ENCODE results near the gene DYSF.

DYSF gene

GRCh38 chr2:71571945-71572344 is 118.6 kb downstream of the DYSF start:
- no peak for DNase-seq (ENCODE audit: low read depth)

GRCh38 chr2:71575966-71576365 is 122.6 kb downstream of the DYSF start:
- no peak for DNase-seq (ENCODE audit: low read depth)

GRCh38 chr2:71576541-71576940 is 123.2 kb downstream of the DYSF start:
- no peak for DNase-seq (ENCODE audit: low read depth)

GRCh38 chr2:71577209-71577608 is 123.8 kb downstream of the DYSF start:
- DNase-seq (ENCODE audit: low read depth) = no peak

GRCh38 chr2:71578767-71579342 is 125.5 kb downstream of the DYSF start:
- no peak for DNase-seq (ENCODE audit: low read depth)

- no peak for DNase-seq (ENCODE audit: low read depth)
Measured at GRCh38 chr2:71581026-71581425, 127.7 kb downstream of the DYSF start.

GRCh38 chr2:71583876-71584275 is 130.5 kb downstream of the DYSF start:
- no peak for DNase-seq (ENCODE audit: low read depth)

GRCh38 chr2:71586471-71586870 is 133.1 kb downstream of the DYSF start:
- DNase-seq (ENCODE audit: low read depth) = no peak

- no peak for DNase-seq (ENCODE audit: low read depth)
Measured at GRCh38 chr2:71587509-71588073, 134.2 kb downstream of the DYSF start.

GRCh38 chr2:71588497-71589170 is 135.3 kb downstream of the DYSF start:
- DNase-seq (ENCODE audit: low read depth) = no peak

- no peak for DNase-seq (ENCODE audit: low read depth)
Measured at GRCh38 chr2:71589763-71590162, 136.4 kb downstream of the DYSF start.

GRCh38 chr2:71591044-71591443 is 137.7 kb downstream of the DYSF start:
- no peak for DNase-seq (ENCODE audit: low read depth)

GRCh38 chr2:71592181-71592711 is 138.9 kb downstream of the DYSF start:
- no peak for DNase-seq (ENCODE audit: low read depth)

GRCh38 chr2:71595569-71595968 is 142.2 kb downstream of the DYSF start:
- DNase-seq (ENCODE audit: low read depth) = no peak

GRCh38 chr2:71596011-71596410 is 142.7 kb downstream of the DYSF start:
- no peak for DNase-seq (ENCODE audit: low read depth)

GRCh38 chr2:71597756-71598155 is 144.4 kb downstream of the DYSF start:
- no peak for DNase-seq (ENCODE audit: low read depth)

GRCh38 chr2:71598526-71598925 is 145.2 kb downstream of the DYSF start:
- DNase-seq (ENCODE audit: low read depth) = no peak

- no peak for DNase-seq (ENCODE audit: low read depth)
Measured at GRCh38 chr2:71599038-71599437, 145.7 kb downstream of the DYSF start.

- no peak for DNase-seq (ENCODE audit: low read depth)
Measured at GRCh38 chr2:71599646-71600236, 146.4 kb downstream of the DYSF start.

GRCh38 chr2:71600555-71600954 is 147.2 kb downstream of the DYSF start:
- DNase-seq (ENCODE audit: low read depth) = no peak

GRCh38 chr2:71601136-71602114 is 148.1 kb downstream of the DYSF start:
- no peak for DNase-seq (ENCODE audit: low read depth)

- DNase-seq (ENCODE audit: low read depth) = no peak
Measured at GRCh38 chr2:71602115-71602495, 148.7 kb downstream of the DYSF start.

All from activated T-helper 1 cell treated with Interleukin-2 at 50 U/mL for 16 hours (primary cell).